Activated T-cell treated with anti-CD3 and anti-CD28 coated beads for 4 hours (primary cell): ENCODE data around the gene CCDC33.

Source experiments
- DNase-seq: peaks from one replicate; pipeline ENCODE4 v3.0.0-alpha.2; 2020

CCDC33 gene

DNA sequence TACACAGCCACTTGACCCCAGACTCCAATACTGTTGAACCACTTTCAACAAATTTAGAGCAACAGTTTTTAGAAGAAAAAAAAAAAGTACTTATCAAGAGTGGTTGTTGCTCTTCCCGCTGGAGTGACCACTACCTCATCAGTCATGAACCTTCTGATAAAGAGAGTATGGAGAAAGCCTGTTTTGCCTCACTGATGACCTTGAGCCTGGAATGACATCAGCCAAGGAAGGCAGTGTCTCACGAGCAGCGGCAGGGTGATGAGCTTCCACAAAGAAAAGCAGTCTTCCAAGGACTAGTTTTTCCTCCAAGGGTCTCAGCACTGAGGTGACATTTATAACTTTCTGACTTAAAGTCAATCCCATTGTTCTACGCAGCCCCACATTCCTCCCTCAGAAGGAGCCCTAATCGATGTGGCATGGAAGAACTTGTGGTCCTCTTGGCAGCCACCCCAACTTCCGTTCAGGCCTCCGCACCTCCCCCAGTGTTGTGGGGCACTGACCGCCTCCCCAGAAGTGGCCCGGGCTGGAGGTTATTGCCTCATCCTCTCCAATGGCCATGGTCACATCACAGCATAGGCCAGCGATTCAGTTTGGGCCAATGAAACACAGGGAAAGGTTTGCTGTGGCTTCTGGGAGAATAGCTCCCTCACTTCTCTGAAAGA is 133.1 kb downstream of the CCDC33 start:
- no peak for DNase-seq

DNA sequence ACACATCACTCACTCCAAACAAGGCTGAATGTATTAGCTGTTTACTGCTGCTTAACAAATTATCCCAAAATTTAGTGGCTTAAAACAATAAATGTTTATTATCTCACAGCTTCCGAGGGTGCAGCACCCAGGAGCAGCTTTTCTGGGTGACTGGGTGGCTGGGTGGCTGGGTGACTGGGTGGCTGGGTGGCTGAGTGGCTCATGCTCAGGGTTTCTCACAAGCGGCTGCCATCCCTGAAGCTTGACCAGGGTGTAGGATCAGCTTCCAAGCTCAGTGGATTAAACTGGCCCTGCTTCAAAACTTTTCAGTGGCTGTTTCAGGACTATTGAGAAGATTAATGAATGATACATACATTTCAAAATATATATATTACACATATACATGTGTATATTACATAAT is 133.6 kb downstream of the CCDC33 start:
- DNase-seq: no peak

DNA sequence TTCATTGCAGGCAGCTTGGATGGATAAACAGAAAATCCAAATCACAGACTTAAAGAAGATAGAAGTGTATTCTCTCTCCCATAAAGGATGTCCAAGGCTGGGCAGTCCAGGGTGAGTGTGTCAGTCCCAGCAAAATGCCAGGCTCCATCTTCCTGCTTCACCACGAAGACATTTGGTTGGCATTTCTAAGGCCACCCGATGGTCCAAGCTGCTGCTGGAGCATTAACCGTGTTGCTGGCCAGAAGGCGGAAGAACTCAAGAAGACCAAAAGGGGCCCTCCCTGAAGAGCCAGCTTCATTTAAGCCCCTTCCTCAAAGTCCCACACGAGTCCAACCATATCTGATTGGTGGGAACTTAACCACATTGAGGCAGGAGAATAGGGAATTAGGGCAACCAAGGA is 134.3 kb downstream of the CCDC33 start:
- DNase-seq: no peak

DNA sequence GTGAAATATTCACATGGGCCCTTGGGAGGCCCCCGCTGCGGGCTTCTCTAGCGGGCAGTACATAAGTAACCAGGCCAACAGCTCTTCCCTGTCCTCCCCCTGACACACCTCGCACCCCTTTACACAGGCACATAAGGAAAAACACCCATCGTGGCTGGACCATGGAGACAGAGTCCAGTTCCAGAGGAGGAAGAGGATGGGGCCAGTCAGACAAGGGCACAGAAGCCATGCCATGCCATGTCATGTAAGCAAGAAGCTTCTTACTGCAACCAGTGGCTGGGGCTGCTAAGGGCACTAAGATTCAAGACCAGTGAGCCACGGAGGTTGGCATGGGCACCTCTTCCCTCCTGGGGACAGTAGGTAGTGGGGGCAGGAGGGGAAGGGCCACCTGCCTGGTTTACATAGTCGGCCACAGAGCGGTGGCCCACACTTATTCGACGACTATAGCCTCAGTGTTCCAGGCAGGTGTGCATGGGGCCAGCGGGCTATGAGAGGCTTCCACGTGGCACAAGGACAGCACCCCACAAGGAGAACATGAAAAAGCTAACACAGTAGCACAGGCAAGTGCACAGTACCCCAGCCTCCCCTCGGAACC is 137.0 kb downstream of the CCDC33 start:
- no peak for DNase-seq

DNA sequence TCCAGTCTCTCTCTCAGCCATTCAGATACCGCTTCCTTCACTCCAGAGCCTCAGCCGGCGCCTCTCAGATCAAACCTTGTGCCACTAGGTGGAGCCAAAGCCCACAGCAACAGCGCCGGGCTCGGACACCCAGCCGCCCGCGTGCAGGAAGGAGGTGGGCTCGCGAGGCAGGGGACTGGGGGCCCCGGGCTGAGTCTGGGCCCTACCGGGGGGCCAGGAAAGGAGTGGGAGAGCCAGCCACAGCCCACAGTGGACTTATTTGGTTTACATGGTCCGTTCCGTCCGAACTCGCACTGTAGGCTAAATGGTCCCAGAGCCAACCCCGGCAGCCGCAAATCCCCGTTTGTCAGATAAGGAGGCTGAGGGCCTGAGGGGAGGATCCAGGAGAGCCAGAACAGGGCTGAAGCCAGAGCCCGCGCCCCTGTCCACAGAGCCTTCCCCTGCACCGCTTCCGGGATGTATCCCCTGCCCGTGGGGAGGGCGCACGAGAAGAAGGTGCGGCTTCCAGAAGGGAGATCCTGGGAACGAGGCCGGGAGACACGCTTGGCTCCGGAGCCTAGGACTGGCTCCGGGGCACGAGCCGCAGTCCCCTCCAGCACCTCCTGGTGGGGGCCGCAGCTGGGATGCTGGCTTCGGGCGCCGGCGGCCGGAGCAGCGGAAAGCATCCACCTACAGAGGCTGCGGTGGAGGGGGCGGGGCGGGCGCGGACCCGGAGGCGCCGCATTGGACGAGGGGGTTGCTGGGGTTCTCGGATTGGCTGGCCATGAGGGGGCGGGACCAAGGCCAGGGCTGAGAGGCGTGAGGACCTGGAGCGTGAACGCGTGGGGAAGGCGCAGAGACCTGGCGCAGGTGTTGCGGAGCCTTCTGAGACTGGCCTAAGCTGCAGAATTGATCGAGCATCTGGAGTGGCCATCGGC is 137.9 kb downstream of the CCDC33 start:
- DNase-seq: peak; percentile 94

DNA sequence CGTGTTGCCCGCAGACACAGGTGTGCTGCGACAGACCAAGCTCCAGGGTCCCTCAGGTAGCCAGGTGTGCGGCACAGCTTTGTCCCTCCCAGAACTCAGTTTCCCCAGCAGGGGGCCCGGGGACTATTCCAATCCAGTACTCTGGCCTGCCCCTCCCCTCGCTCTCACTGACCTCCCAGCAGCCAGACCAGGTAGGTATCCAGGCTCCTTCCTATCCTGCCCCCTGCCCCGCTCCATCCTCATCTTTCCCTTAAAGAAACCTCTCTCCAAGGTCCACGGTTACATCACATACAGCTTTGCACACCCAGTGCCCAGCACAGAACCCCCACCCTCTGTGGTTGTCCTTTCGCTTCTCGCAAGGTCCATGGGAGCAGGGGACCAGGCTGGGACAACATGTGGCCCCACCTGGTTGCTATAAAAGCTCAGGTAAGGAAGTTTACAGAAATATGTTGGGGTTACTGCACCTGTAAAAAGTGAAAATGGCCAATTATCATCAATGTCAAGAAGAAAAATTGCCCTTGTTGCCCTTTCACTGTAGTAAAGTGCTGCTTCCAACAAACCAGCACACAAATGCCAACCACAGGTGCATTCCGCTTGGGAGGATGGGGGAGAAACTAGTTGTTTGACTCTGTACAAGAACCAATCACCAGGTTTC is 138.6 kb downstream of the CCDC33 start:
- no peak for DNase-seq

DNA sequence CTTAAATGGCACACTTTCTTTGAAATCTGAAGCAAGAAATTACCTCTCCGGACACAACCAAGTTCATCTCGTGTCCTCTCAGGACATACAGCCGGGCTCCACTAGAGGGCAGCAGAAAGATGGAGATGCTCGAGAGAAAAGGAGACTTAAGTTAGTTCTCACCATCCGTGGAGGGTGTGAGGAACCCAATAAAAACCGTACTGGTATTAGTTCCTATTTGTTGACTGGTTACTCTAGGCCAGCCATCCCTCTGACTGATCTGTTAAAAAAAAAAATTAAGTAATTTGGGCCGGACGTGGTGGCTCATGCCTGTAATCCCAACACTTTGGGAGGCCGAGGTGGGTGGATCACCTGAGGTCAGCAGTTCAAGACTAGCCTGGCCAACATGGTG is 139.2 kb downstream of the CCDC33 start:
- DNase-seq: peak; percentile 85

DNA sequence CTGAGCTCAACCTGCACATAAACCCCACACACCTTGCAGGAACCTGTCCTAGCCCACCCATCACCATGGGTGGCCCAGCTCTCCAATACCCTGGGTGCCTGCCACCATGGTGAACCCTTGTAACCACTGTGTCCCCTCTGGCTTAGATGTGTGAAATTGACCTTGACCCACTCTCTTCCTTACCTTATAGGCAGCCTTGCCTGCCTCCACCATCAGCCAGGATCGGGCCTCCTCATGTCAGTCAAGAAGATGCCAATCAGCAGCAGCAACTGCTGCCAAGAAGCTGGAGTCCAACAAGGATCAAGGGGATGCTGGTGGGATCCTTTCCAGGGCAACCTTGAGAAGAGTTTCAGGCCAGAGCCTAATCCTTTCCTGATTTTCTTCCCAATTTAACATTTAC is 140.1 kb downstream of the CCDC33 start:
- no peak for DNase-seq

DNA sequence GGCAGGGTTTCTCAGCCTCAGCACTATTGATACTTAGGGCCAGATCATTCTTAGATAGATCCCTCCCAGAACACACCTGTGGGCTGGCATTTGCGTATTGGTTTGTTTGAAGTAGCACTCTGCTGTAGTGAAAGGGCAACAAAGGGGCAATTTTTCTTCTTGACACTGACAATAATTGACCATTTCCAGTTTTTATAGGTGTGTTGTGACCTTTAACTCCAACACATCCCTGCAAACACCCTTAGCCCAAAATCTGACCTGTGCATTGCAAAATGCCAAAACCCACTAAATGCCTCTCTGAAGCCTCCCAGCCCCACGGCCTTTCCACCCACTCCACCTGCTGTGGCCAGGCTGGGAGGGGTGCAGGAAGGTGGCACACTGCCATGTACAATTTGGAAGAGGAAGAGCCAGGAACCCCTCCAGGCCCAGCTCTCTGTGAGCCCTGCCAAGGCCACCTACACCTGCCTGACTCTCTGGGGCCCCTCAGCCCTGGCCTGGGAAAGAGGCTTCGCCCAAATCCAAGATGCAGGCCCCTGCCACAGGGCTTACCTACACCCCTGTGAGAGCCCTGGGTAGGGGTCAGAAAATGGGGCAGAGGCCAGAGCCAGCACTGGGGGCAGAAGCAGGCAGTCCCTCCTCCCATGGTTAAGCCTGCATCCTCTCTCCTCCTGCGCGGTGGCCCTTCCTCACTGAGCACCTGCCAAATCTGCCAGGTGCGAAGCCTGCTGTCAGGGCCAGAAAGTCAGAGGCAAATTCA is 140.9 kb downstream of the CCDC33 start:
- DNase-seq: no peak

DNA sequence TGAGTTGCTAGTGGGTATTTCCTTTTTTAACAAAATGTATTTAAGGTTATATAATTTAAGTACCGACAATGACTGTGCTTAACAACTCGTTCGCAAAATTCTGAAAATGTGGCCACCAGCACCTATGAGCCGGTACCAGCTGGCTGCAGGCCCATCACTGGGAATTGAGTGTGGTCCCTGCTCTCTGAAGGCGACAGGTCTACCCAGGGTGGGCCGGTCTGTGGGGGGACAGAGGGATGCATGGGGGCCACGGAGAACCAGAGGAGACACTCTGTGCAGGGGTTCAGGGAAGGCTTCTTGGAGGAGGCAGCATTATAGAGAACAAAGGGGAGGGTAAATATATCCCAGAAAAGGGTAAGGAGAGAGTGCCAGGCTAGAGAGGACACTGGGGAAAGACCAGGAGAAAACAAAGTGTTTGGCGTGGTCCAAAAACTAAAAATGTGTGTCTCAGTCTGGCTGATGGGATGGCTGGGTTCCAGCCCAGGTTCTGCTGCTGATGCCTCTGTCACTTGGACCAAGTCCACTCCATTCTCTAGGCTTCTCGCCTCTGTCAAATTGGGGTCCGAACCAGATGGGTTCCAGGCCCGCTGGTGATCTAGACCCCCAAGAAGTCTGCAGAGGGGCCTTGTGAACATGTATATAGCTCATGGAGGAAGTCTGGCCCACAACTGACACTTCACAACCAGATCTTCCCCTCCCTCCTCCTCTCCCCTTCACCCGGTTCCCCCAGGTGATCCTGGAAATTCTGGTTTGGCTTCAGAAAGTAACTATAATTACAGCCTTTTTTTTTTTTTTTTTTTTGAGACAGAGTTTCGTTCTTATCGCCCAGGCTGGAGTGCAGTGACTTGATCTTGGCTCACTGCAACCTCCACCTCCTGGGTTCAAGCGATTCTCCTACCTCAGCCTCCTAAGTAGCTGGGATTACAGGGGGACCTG is 142.0 kb downstream of the CCDC33 start:
- DNase-seq: no peak

DNA sequence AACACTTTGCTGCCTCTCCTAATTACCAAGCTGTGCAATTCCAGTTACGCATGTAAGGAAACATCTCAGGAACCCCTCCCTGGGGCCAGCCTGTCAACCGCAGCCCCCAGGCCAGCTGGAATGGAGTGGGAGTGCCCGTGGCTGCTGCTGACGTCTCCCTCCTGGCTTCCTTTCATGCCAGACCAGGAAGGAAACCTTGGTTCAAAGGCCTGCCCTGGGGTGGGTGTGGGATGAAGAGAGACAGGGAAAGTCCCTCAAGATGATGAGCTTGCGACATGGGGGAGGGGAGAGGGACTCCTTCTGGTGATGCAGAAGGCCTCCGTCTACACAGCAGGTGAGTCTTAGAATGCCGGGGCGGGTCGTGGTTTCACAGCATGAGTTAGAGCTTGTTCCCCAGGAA is 142.7 kb downstream of the CCDC33 start:
- DNase-seq: peak; percentile 65

DNA sequence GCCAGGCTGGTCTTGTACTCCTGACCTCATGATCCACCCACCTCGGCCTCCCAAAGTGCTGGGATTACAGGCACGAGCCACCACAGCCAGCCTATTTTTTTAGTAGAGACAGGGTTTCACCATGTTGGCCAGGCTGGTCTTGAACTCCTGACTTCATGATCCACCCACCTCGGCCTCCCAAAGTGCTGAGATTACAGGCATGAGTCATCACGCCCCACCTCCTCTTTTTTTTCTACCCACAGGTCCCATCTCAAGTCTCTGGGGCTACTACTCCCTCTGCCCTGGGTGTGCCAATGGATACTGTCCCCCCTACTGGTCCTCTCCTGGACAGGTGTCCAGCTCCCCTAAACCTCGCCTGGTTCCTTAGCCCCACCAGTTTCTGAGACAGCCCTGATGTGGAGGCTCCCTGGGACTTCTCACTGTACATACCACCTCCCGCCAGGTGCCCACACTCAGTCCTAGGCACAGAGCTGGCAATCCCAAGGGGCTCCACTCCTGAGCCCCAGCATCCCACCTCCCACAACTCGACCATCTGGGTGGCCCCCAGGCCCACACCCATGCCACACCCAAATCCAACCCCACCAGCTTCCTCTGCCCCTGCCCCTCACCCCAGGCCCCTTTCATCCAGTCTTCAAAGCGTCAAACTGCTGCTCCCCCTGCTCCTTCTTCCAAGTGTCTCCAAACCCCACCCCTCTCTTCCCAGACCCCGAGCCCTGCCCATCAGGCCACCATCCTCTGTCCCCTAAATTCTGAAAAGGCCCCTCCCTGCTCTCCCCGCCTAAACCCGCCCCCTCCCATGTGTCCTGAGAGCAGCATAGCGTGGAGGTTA is 144.4 kb downstream of the CCDC33 start:
- no peak for DNase-seq

DNA sequence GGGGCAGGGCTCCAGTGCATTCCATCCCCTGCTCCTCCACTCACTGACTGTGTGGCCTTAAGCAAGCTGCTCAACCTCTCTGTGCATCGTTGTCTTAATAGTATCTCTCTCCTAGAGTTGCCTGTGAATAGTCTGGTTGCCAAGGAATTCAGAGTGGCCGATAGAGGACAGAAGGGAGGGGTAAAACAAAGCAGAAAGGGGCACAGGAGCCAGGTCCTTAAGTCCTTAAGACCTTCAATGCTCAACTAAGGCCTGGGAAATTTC is 145.0 kb downstream of the CCDC33 start:
- no peak for DNase-seq

DNA sequence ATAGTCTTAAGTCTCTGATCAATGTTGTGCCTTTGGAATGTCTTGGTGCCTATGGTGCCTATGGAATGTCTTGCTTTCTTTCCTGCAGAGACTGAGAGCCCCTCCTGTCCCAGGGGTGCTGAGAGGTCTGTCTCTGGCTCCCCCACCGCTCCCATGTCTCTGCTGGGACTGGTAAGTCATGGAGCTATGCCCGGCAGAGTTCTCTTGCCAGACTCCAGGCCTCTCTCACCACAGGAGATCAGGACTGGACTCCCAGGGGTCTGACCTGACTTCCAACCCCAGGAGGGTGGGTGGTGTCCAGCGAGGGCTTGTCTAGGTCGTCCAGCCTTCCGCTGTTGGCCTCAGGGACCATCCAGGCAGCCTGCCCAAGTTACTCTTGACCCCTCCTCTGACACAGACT is 145.4 kb downstream of the CCDC33 start:
- DNase-seq: no peak

DNA sequence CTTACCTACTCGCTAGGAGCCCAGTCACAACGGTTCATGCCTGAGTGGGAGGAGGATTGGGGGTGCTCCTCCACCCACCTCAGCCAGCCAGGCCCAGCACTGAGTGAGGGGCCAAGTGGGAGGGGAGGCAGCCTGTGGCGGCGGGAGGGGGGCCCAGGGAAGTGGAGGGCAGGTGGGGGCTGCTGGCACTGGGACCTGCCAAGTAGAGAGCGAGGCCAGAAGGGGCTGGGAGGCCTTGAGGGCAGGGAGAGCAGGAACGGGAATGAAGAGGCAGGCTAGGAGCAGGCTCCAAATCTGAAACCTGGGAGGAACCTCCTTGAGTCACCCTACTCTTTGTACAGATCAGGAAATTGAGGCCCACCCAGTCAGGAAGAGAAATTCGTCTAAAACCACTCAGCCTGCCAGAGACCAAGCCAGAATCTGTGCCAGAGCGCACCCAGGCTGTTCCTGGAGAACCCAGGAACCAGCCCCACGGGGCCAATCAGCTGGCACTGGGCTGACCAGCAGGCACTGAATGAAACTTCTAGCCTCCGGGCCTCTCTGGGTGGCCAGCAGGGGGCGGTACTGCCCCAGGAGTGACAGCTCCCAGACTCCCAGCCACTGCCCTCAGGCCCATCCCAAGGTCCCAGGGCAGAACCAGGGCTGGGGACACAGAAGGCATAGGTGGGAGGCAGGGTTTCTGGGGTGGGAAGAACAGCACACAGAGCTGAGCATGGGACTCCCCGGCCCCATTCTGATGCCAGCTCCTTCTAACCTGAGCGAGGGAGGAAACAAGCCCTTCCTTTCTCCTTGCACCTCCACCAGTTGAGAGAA is 146.1 kb downstream of the CCDC33 start:
- DNase-seq: peak; percentile 59

DNA sequence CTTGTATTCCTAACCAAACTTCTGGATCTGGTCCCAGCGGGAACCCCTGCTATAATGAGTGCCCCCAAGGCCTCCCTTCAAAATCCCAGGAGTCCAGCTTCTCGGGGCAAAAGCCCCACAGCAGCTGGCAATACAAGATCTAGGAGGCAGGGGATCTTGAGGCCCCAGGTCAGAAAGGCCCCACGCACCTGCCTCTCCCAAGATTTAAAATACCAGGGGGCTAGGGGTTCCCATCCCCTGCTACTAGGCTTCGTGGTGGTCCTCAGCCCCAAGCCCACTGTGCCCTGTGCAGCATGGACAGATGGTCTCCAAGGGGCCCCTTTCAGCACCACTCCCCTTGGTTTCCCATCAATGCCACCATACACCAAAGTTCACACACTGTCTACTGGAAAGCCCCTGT is 147.2 kb downstream of the CCDC33 start:
- no peak for DNase-seq

DNA sequence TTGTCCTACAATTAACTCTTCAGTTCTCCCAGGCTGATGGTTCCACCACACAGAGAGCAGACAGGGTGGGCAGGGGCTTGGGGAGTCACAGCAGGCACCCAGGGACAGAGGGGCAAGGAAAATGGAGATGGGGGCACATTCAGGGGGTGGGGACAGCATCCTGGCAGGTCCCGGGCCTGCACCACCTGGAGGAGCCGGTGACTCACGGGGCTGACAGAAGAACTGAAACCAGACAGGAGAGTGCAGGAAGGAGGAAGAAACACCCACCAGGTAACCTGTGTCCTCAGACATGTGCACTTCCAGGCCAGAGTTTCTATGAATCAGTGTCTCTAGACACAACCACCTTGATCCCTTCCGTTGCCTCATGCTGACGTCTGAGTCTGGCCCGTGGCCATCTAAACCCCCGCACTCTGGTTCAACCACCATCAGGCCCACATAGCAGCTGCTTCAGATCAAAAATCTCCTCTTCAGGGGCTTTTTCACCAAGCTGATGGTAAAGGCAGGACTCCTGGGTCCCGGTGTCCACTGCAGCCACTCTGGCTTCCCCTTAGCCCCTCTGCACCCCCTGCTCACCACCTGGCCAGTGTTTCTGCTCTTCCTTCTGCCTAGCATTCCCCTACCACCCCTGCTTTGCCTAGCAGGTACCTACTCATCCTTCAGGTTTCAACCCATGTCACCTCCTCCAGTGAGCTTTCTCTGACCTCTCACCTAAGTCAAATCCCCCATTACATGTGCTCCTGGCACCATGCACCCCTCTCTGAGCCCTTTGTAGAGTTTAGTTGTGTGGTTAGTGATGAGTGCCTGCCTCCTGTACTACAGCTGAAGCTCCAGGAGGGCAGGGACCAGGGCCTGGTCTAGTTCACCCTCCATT is 147.8 kb downstream of the CCDC33 start:
- peak; percentile 78 for DNase-seq

DNA sequence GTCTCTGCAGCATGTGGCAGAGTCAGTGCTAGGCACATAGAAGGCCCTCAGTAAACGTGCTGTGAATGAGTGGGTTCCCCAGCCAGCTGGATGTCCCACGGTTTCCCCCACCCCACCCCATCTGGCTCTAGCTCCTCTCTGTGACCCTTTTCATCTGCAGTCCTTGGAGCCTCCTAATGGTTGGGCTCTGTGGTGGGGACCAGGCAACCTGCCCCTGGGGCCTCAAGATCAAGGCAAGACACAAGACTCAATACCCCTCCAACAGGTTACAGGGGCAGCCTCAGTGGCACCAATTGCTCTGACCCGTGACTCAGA is 148.4 kb downstream of the CCDC33 start:
- DNase-seq: no peak
